HEK293T (cell line): ENCODE data around the gene NFIC.

Experiments used
- CTCF ChIA-PET: fragments of 350-600 bp; formaldehyde crosslinking; extraction: SDS; loops from one replicate; lab custom pipeline; 2021; ENCODE audit warnings: antibody characterized with exemption, inconsistent platforms; lab: Yijun Ruan, JAX
- POLR2A ChIA-PET: fragments of 350-600 bp; formaldehyde crosslinking; extraction: SDS; loops from one replicate; lab custom pipeline; 2020; ENCODE audit warnings: antibody characterized with exemption, inconsistent platforms; lab: Yijun Ruan, JAX
- DNase-seq: peaks from one replicate; pipeline ENCODE4 v3.0.0; 2012; ENCODE audit warnings: mixed read lengths; ENCODE audit errors: extremely low spot score
- ARNT ChIP-seq: fragments of 450-650 bp; IDR thresholded peaks from 2 replicates; pipeline ENCODE4 v1.6.1; 2017; ENCODE audit warnings: mild to moderate bottlenecking
- BHLHE40 ChIP-seq: fragments of 450-650 bp; IDR thresholded peaks from 2 replicates; pipeline ENCODE4 v1.6.1; 2016; ENCODE audit warnings: mild to moderate bottlenecking, moderate library complexity, borderline replicate concordance
- CTBP1 ChIP-seq: fragments of 450-650 bp; IDR thresholded peaks from 2 replicates; pipeline ENCODE4 v1.6.1; 2016; ENCODE audit warnings: borderline replicate concordance
- ELF4 ChIP-seq: fragments of 450-650 bp; IDR thresholded peaks from 2 replicates; pipeline ENCODE4 v1.6.1; 2017; ENCODE audit warnings: antibody characterized with exemption
- FOXA1 ChIP-seq: fragments of 450-650 bp; IDR thresholded peaks from 2 replicates; pipeline ENCODE4 v1.6.1; 2016; ENCODE audit warnings: mild to moderate bottlenecking
- FOXK2 ChIP-seq: fragments of 450-650 bp; IDR thresholded peaks from 2 replicates; pipeline ENCODE4 v1.6.1; 2016; ENCODE audit warnings: mild to moderate bottlenecking
- FOXM1 ChIP-seq: fragments of 450-650 bp; IDR thresholded peaks from 2 replicates; pipeline ENCODE4 v1.6.1; 2017; ENCODE audit warnings: mild to moderate bottlenecking, borderline replicate concordance
- HDGF ChIP-seq: fragments of 450-650 bp; IDR thresholded peaks from 2 replicates; pipeline ENCODE4 v1.6.1; 2017; ENCODE audit warnings: antibody characterized with exemption, borderline replicate concordance
- L3MBTL2 ChIP-seq: fragments of 450-650 bp; conservative IDR thresholded peaks from 2 replicates; pipeline ENCODE4 v1.6.1; 2016; ENCODE audit warnings: mild to moderate bottlenecking
- LEF1 ChIP-seq: fragments of 450-650 bp; IDR thresholded peaks from 2 replicates; pipeline ENCODE4 v1.6.1; 2017; ENCODE audit warnings: mild to moderate bottlenecking, borderline replicate concordance
- NFRKB ChIP-seq: fragments of 450-650 bp; IDR thresholded peaks from 2 replicates; pipeline ENCODE4 v1.6.1; 2016; ENCODE audit warnings: mild to moderate bottlenecking, moderate library complexity
- SP1 ChIP-seq: fragments of 450-650 bp; IDR thresholded peaks from 2 replicates; pipeline ENCODE4 v1.6.1; 2017
- SUZ12 ChIP-seq: fragments of 450-650 bp; IDR thresholded peaks from 2 replicates; pipeline ENCODE4 v1.6.1; 2016; ENCODE audit warnings: mild to moderate bottlenecking
- TARDBP ChIP-seq: fragments of 450-650 bp; IDR thresholded peaks from 2 replicates; pipeline ENCODE4 v1.6.1; 2016
- ZNF384 ChIP-seq: fragments of 450-650 bp; IDR thresholded peaks from 2 replicates; pipeline ENCODE4 v1.6.1; 2016
- TF ChIP-seq, protein P1 (sequence below): fragments of 450-650 bp; IDR thresholded peaks from 2 replicates; pipeline ENCODE4 v1.6.1; 2016

Gene NFIC

GRCh38 chr19:3363841-3364500 is 2.4 kb upstream of the NFIC start:
- no peak for TF ChIP-seq FOXA1
- no peak for TF ChIP-seq LEF1
- no peak for TF ChIP-seq L3MBTL2
- no peak for TF ChIP-seq BHLHE40
- TF ChIP-seq SP1 = no peak
- TF ChIP-seq TARDBP = no peak
- TF ChIP-seq ELF4 = no peak
- no peak for TF ChIP-seq FOXK2
- TF ChIP-seq, protein P1, sequence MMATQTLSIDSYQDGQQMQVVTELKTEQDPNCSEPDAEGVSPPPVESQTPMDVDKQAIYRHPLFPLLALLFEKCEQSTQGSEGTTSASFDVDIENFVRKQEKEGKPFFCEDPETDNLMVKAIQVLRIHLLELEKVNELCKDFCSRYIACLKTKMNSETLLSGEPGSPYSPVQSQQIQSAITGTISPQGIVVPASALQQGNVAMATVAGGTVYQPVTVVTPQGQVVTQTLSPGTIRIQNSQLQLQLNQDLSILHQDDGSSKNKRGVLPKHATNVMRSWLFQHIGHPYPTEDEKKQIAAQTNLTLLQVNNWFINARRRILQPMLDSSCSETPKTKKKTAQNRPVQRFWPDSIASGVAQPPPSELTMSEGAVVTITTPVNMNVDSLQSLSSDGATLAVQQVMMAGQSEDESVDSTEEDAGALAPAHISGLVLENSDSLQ = no peak
- TF ChIP-seq CTBP1 = no peak

GRCh38 chr19:3364501-3364858 is 1.9 kb upstream of the NFIC start:
- no peak for DNase-seq
- POLR2A ChIA-PET = interaction anchor here (0.8 to 1.2 kb wide), 2 partner anchors 13 to 414 kb away, joined by 3 read pairs; no protein-coding TSS in a partner anchor
- CTCF ChIA-PET = interaction anchor here (0.7 kb wide), 1 partner anchor 65 kb away, joined by 3 read pairs; no protein-coding TSS in a partner anchor
- TF ChIP-seq, protein P1 = no peak
- TF ChIP-seq BHLHE40 = no peak
- no peak for TF ChIP-seq SUZ12
- no peak for TF ChIP-seq FOXK2
- no peak for TF ChIP-seq FOXM1
- TF ChIP-seq ELF4 = no peak
- no peak for TF ChIP-seq NFRKB
- TF ChIP-seq HDGF = no peak
- TF ChIP-seq TARDBP = no peak
- no peak for TF ChIP-seq FOXA1
- no peak for TF ChIP-seq L3MBTL2
- TF ChIP-seq ARNT = no peak
- TF ChIP-seq SP1 = no peak
- TF ChIP-seq CTBP1 = no peak
- TF ChIP-seq LEF1 = no peak

More at GRCh38 chr19:3363841-3364500, 2.4 kb upstream of the NFIC start:
- CTCF ChIA-PET = no interaction called here
- DNase-seq = no peak
- POLR2A ChIA-PET = interaction anchor here (0.8 kb wide), 1 partner anchor 413 kb away, joined by 3 read pairs; no protein-coding TSS in a partner anchor

- CTCF ChIA-PET = interaction anchor here (0.7 kb wide), 1 partner anchor 64 kb away, joined by 3 read pairs; no protein-coding TSS in a partner anchor
- POLR2A ChIA-PET = interaction anchor here (1.2 kb wide), 1 partner anchor 12 kb away, joined by 3 read pairs; no protein-coding TSS in a partner anchor
- DNase-seq = no peak
- no peak for TF ChIP-seq FOXK2
- no peak for TF ChIP-seq FOXA1
- no peak for TF ChIP-seq SUZ12
- no peak for TF ChIP-seq L3MBTL2
- no peak for TF ChIP-seq FOXM1
- TF ChIP-seq LEF1 = no peak
Measured at GRCh38 chr19:3365093-3365835, 1.1 kb upstream of the NFIC start.

DNA sequence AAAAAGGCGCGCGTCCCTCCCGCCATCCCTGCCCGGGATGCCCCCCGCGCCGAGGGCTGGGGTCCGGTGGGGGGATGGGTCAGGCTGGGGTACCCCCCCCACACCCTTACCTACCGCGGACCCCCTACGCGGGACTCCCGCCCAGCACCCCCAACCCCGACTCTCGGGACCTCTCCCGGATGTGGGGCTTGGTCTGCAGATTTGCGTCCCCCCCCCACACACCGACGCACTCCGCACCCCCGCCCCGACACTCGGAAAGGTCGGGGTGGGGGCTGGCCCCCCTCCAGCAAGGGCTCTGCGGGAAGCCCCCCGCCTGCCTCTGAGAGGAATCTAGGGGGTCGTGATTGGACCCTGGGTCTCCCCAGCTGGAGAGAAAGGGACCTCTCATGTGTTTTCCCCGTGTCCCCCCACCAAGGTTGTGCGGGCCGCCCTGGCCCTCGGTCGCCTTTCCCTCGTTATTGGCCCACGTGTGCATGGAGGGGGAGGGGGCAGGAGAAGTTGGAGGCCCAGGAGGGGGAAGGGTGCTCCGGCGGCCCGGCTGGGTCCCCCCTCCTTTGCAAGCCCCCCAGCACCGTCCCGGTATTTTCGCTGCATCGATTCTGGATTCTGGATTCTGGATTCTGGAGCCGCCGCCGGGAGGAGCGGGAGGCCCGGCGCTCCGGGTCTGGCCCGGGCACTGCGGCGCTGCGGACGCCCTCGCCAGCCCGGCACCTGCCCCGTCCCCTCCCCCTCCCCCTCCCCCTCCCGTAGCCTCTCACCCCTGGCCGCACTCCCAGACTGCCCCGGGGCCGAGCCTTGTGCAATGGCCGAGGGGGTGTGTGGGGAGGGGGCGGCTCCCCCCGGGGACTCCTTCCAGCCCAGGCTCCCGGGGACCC is 607 bp downstream of the NFIC start:
- no peak for TF ChIP-seq ARNT
- 0 out of 2 replicates have a peak, but pooled peaks have one; percentile 39 for TF ChIP-seq FOXM1
- no peak for TF ChIP-seq NFRKB
- peak; percentile 86 for TF ChIP-seq L3MBTL2
- no peak for TF ChIP-seq TARDBP
- no peak for DNase-seq
- ChIA-PET CTCF (no interaction called here), POLR2A (no interaction called here)

DNA sequence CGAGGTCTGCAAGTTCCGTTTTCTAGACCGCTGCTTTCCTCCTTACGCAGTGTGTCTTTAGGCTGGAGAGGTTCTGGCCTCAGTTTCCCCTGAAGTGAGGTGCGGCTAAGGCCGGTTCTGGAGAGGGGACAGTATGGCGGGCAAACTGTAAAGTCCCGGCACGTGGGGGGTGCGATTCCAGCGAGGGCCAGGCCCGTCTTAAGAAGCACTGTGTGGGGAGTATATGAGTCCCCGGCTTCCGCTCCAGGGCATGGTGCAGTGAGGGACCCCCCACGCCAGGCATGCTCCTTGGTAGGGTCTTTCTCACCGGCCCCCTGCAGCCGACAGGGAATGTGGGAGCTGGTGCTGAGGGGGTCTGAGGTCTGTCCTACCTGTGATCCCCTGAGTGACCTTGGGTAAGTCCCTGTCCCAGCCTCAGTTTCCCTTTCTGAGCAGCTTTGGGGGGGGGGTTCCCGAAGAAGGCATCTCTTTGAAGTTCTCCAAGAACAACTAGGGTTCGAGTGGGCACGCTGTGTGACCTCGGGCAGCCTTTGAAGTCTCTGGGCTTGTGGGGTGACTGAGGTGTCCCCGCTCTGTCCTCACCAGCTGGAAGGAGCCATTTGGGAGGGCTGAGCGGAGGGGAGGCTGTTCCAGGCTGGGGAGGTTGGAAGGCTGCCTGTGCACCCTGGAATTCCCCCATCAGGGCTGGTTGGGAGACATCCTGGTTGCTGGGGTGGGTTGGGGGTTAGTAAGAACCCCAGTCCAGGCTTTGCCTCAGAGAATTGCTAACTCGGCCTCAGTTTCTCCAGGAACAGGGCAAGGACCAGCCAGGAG is 1.5 kb downstream of the NFIC start:
- ChIA-PET POLR2A (no interaction called here), CTCF (no interaction called here)
- TF ChIP-seq FOXM1 (no peak), ELF4 (no peak), FOXK2 (no peak), ZNF384 (no peak), LEF1 (no peak), HDGF (no peak), CTBP1 (no peak), SP1 (no peak), FOXA1 (no peak), L3MBTL2 (no peak), SUZ12 (no peak), TARDBP (no peak), BHLHE40 (no peak), ARNT (no peak), NFRKB (no peak)
- TF ChIP-seq, protein P1 = no peak
- DNase-seq = no peak
